ENCODE data around the gene JCHAIN.

- no peak for TF ChIP-seq POLR2A (IDR thresholded peaks at IDR 0.05)
- TF ChIP-seq CTCF (IDR thresholded peaks at IDR 0.05), result no peak
These were observed 58.9 kb downstream of the JCHAIN start for GRCh38 chr4:70607334-70607853.

All from esophagus squamous epithelium (tissue), 4 donors.